Testis (tissue), 3 donors: ENCODE measurements around the gene ZBTB11. TPM values are rescaled to one million over a fixed set of nuclear protein-coding genes. Genes with fewer than 3 reads are reported as not detected.

Source experiments
- DNase-seq: peaks from one replicate; pipeline ENCODE4 v3.0.0-alpha.2; 2019
- H3K27ac ChIP-seq, 2 donors: fragments of 200-600 bp; sonication (generic); one replicate each; pipeline ENCODE4 v1.5.1; 2019
- H3K27me3 ChIP-seq: fragments of 200-600 bp; sonication (generic); one replicate; pipeline ENCODE4 v1.5.1; 2019
- H3K36me3 ChIP-seq: fragments of 200-600 bp; sonication (generic); one replicate; pipeline ENCODE4 v1.5.1; 2017; ENCODE audit warnings: low read depth; ENCODE audit errors: missing control alignments
- H3K4me1 ChIP-seq: fragments of 200-600 bp; sonication (generic); one replicate; pipeline ENCODE4 v1.5.1; 2019
- H3K4me3 ChIP-seq, 2 donors: fragments of 200-600 bp; sonication (generic); one replicate each; pipeline ENCODE4 v1.5.1; 2017 to 2019
- H3K9me3 ChIP-seq: fragments of 200-600 bp; sonication (generic); one replicate; pipeline ENCODE4 v1.5.1; 2017
- CTCF ChIP-seq, 3 experiments: fragments of 450-650 bp in 2 of 3; fragments of 200-600 bp in 1 of 3; sonication (generic) in 1 of 3; IDR thresholded peaks; one replicate each; pipeline ENCODE4 v1.5.1; 2016 to 2019; ENCODE audit warnings: antibody characterized with exemption in 3 of 3, mild to moderate bottlenecking in 2 of 3, moderate library complexity in 1 of 3
- POLR2A ChIP-seq: fragments of 450-650 bp; IDR thresholded peaks from one replicate; pipeline ENCODE4 v1.6.1; 2017; ENCODE audit warnings: antibody characterized with exemption, mild to moderate bottlenecking, moderate library complexity
- WGBS, 2 donors: methylation state at CpG; one replicate each; pipeline ENCODE4 v1.1.5; 2018; 5-methylcytosine and 5-hydroxymethylcytosine counted together
- intact Hi-C: fragments of 100-400 bp; cut with DNase I; formaldehyde crosslinking; loops from one replicate; pipeline ENCODE4 v1.15.1; 2023; ENCODE audit warnings: low total_unique reads
- polyA plus RNA-seq: library from polyadenylated mRNA; stranded (reverse); fragments of 350-450 nt; fragmentation: Illumina TruSeq; extraction: RNeasy Lipid Tissue Mini Kit (QIAGEN cat#74804); gene quantifications from one replicate; pipeline ENCODE4 v1.2.3, GENCODE V29; 2014; ENCODE audit warnings: low read depth, low replicate concordance; ENCODE audit not compliant: insufficient read depth
- total RNA-seq, 2 donors: library from RNA; depleted of rRNA; stranded (reverse); fragments of >200 nt; gene quantifications; one replicate each; pipeline ENCODE4 v1.2.3, GENCODE V29; 2016

Gene ZBTB11
- total and polyA plus RNA-seq, 3 donors from 2014 or later = 14.8 to 37.4 (median 32.8) TPM

- no peaks in the 10 kb centered on the region for H3K36me3 ChIP-seq
- TF ChIP-seq CTCF (IDR thresholded peaks at IDR 0.05) (no peak), POLR2A (no peak)
- H3K4me3 ChIP-seq = no peak overlapping the region
- H3K27ac ChIP-seq = no peak overlapping the region
- intact Hi-C loops = no loop called here
- DNase-seq = no peak
- no peaks in the 10 kb centered on the region for H3K9me3 ChIP-seq
- H3K27me3 ChIP-seq = no peaks in the 10 kb centered on the region
- 65 to 74% methylated on average over 9 of the region's 9 CpGs for WGBS, 2 donors
- H3K4me1 ChIP-seq = peaks cover 18% of the 10 kb centered on the region
Measured at GRCh38 chr3:101674518-101674917, 2.4 kb downstream of the ZBTB11 start.

- Histone ChIP-seq H3K9me3 (no peaks in the 10 kb centered on the region), H3K36me3 (no peaks in the 10 kb centered on the region), H3K27ac (no peak overlapping the region), H3K4me3 (no peak overlapping the region), H3K4me1 (peaks cover 18% of the 10 kb centered on the region), H3K27me3 (no peaks in the 10 kb centered on the region)
- no peak for DNase-seq
- TF ChIP-seq POLR2A = no peak
- no peak for TF ChIP-seq CTCF (IDR thresholded peaks at IDR 0.05)
- intact Hi-C loops = no loop called here
- 61 to 74% methylated on average over 13 of the region's 13 CpGs for WGBS, 2 donors
Measured at GRCh38 chr3:101673953-101674352, 3.0 kb downstream of the ZBTB11 start.

- intact Hi-C loops = no loop called here
Measured at GRCh38 chr3:101671014-101671413, 5.9 kb downstream of the ZBTB11 start.

GRCh38 chr3:101667844-101668243 is 9.1 kb downstream of the ZBTB11 start:
- intact Hi-C loops = no loop called here
- TF ChIP-seq POLR2A = no peak
- no peak for TF ChIP-seq CTCF (IDR thresholded peaks at IDR 0.05)
- Histone ChIP-seq H3K27me3 (no peaks in the 10 kb centered on the region), H3K4me1 (no peaks in the 10 kb centered on the region), H3K27ac (no peak overlapping the region), H3K9me3 (no peaks in the 10 kb centered on the region), H3K36me3 (no peaks in the 10 kb centered on the region), H3K4me3 (no peak overlapping the region)
- DNase-seq = no peak
- WGBS, 2 donors = 88 to 93% methylated on average over 1 of the region's 1 CpG

More at GRCh38 chr3:101671014-101671413, 5.9 kb downstream of the ZBTB11 start:
- DNase-seq = no peak
- H3K27me3 ChIP-seq = no peaks in the 10 kb centered on the region
- H3K4me1 ChIP-seq = peaks cover 8% of the 10 kb centered on the region
- WGBS, 2 donors = 76 to 84% methylated on average over 5 of the region's 5 CpGs
- H3K27ac ChIP-seq = no peak overlapping the region
- H3K36me3 ChIP-seq = no peaks in the 10 kb centered on the region
- H3K9me3 ChIP-seq = no peaks in the 10 kb centered on the region
- no peak overlapping the region for H3K4me3 ChIP-seq
- TF ChIP-seq CTCF (IDR thresholded peaks at IDR 0.05) = no peak
- TF ChIP-seq POLR2A = no peak

- H3K36me3 ChIP-seq = no peaks in the 10 kb centered on the region
- DNase-seq = no peak
- H3K4me3 ChIP-seq = no peak overlapping the region
- WGBS, 2 donors = 92% methylated on average over 6 of the region's 6 CpGs
- H3K27me3 ChIP-seq = no peaks in the 10 kb centered on the region
- no peak overlapping the region for H3K27ac ChIP-seq
- intact Hi-C loops = no loop called here
- H3K9me3 ChIP-seq = no peaks in the 10 kb centered on the region
- H3K4me1 ChIP-seq = no peaks in the 10 kb centered on the region
- TF ChIP-seq CTCF (IDR thresholded peaks at IDR 0.05) = no peak
- no peak for TF ChIP-seq POLR2A
Measured at GRCh38 chr3:101667331-101667730, 9.6 kb downstream of the ZBTB11 start.
